Vagina (tissue), 2 donors: ENCODE data around the gene SLC25A19.

Source experiments
- POLR2AphosphoS5 ChIP-seq, 2 donors: sonication (generic); formaldehyde crosslinking; IDR thresholded peaks; one replicate each; pipeline ENCODE4 v1.9.0; 2017; ENCODE audit warnings: antibody characterized with exemption in 2 of 2, mild to moderate bottlenecking in 2 of 2, low read depth in 1 of 2; ENCODE audit not compliant: insufficient read depth in 1 of 2
- TF ChIP-seq, protein P1 (sequence below), 3 experiments: fragments of 450-650 bp in 2 of 3; fragments of 200-600 bp in 1 of 3; sonication (generic) in 1 of 3; IDR thresholded peaks; one replicate each; pipeline ENCODE4 v1.5.1; 2017 to 2019; ENCODE audit warnings: antibody characterized with exemption in 3 of 3, mild to moderate bottlenecking in 2 of 3, moderate library complexity in 2 of 3

DNA sequence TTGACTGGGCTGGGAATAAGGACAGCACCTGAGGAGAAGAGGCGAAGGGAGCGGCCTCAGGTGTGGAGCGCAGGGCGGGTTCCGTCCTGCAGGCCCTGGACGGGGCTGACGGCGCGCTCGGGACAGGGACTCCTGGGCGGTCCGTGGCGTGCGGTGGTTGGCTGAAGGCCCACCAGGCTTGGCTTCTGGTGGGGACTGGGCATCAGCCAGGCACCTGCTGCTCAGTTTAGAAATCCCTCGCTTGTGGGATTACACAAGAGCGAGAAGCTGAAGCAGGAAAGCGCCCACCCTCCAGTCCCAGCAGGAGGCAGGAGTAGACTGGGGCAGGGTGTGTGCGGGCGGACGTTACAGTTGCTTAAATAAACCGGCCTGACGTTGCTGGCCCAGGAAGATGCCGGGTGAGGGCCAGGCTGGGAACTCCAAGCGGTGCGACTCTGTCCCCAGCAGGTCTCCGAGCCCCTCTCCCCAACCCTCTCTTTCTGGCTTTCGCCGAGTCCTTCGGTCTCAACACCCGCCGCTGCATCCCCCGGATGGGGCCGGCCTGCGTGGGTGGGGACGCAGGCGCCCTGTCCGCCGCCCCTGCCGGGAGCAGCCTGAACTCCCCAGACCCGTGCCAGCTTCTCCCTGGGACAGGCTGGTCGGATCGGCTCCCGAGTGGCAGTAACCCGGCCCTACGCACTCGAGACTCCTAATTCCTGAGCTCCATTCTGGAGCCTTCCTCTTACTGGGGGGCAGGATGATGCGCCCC, 18.8 kb downstream of the SLC25A19 start:
- TF ChIP-seq, protein P1, sequence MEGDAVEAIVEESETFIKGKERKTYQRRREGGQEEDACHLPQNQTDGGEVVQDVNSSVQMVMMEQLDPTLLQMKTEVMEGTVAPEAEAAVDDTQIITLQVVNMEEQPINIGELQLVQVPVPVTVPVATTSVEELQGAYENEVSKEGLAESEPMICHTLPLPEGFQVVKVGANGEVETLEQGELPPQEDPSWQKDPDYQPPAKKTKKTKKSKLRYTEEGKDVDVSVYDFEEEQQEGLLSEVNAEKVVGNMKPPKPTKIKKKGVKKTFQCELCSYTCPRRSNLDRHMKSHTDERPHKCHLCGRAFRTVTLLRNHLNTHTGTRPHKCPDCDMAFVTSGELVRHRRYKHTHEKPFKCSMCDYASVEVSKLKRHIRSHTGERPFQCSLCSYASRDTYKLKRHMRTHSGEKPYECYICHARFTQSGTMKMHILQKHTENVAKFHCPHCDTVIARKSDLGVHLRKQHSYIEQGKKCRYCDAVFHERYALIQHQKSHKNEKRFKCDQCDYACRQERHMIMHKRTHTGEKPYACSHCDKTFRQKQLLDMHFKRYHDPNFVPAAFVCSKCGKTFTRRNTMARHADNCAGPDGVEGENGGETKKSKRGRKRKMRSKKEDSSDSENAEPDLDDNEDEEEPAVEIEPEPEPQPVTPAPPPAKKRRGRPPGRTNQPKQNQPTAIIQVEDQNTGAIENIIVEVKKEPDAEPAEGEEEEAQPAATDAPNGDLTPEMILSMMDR (IDR thresholded peaks at IDR 0.05): peak in 2 of 3 experiments; percentile 5 to 9
- TF ChIP-seq POLR2AphosphoS5 (IDR thresholded peaks at IDR 0.05; ENCODE audit: insufficient read depth in 1 of 2, low read depth in 1 of 2): peak in 1 of 2 donors; percentile 64
